CD4-positive, alpha-beta T cell treated with Interleukin-2 at 100 ng/mL for 4 hours (primary cell): ENCODE data around the gene CASK.

Source experiments
- DNase-seq: peaks from one replicate; pipeline ENCODE4 v3.0.0-alpha.2; 2020; ENCODE audit warnings: low spot score

Gene CASK

GRCh38 chrX:41471786-41472185 lies 451.6 kb downstream of the CASK start:
- DNase-seq, result no peak

GRCh38 chrX:41470706-41471105 lies 452.6 kb downstream of the CASK start:
- no peak for DNase-seq

- no peak for DNase-seq
Measured at GRCh38 chrX:41468647-41469323, 454.6 kb downstream of the CASK start.
